Heart left ventricle (tissue), 16 donors: Measurements from ENCODE around the gene ZFP30. TPM values are rescaled to one million over a fixed set of nuclear protein-coding genes. Genes with fewer than 3 reads are reported as not detected.
"Not testable (repeated sequence)": the region's sequence is repeated elsewhere in the genome, so short reads cannot be mapped to it uniquely, and the experiment has no call there.

Experiments used
- ATAC-seq, 4 donors: fragments of 200-7000 bp; cut with Tn5 transposase; one replicate each; pipeline ENCODE4 v1.9.1; 2020 to 2022; ENCODE audit warnings: moderate library complexity in 4 of 4, mild to moderate bottlenecking in 3 of 4, moderate number of reproducible peaks in 1 of 4
- DNase-seq, 5 donors: peaks; one replicate each; pipeline ENCODE4 v3.0.0-alpha.2; 2020
- H3K27ac ChIP-seq, 12 donors: fragments of 200-600 bp; sonication (generic) in 4 of 12; one replicate each; pipeline versions ENCODE4 v1.5.0 to v1.8.0; 2016 to 2022; ENCODE audit warnings: mild to moderate bottlenecking in 2 of 12
- H3K27me3 ChIP-seq, 9 donors: fragments of 200-600 bp; sonication (generic) in 2 of 9; one replicate each; pipeline versions ENCODE4 v1.5.1 to v1.8.0; 2016 to 2022; ENCODE audit warnings: mild to moderate bottlenecking in 3 of 9
- H3K36me3 ChIP-seq, 9 donors: fragments of 200-600 bp; sonication (generic) in 2 of 9; one replicate each; pipeline versions ENCODE4 v1.5.0 to v1.8.0; 2018 to 2022; ENCODE audit warnings: mild to moderate bottlenecking in 2 of 9
- H3K4me1 ChIP-seq, 12 donors: fragments of 200-600 bp; sonication (generic) in 4 of 12; one replicate each; pipeline versions ENCODE4 v1.5.0 to v1.8.0; 2016 to 2022; ENCODE audit warnings: mild to moderate bottlenecking in 3 of 12
- H3K4me3 ChIP-seq, 12 donors: fragments of 200-600 bp; sonication (generic) in 4 of 12; one replicate each; pipeline versions ENCODE4 v1.5.0 to v1.8.0; 2017 to 2022; ENCODE audit warnings: mild to moderate bottlenecking in 9 of 12, moderate library complexity in 4 of 12
- H3K9me3 ChIP-seq, 12 donors: fragments of 200-600 bp; sonication (generic) in 4 of 12; one replicate each; pipeline versions ENCODE4 v1.5.0 to v1.8.0; 2016 to 2022; ENCODE audit warnings: mild to moderate bottlenecking in 1 of 12
- POLR2A ChIP-seq, 2 donors: fragments of 450-650 bp; IDR thresholded peaks; one replicate each; pipeline ENCODE4 v1.6.1; 2017; ENCODE audit warnings: antibody characterized with exemption in 2 of 2, mild to moderate bottlenecking in 2 of 2, moderate library complexity in 2 of 2
- WGBS, 4 donors: extraction: QIAGEN DNeasy Blood & Tissue Kit in 2 of 4; methylation state at CpG; one replicate each; pipeline versions ENCODE4 v1.1.5 to v1.1.7; 2013 to 2018; 5-methylcytosine and 5-hydroxymethylcytosine counted together
- intact Hi-C, 10 donors: fragments of 100-400 bp; cut with DNase I; formaldehyde crosslinking; loops; one replicate each; pipeline versions ENCODE4 v1.11.1 to v1.14.2; 2022
- polyA plus RNA-seq, 2 donors: library from polyadenylated mRNA; stranded (reverse); fragments of 200-250 nt; gene quantifications; one replicate each; pipeline ENCODE4 v1.2.3, GENCODE V29; 2013
- total RNA-seq, 9 donors: library from RNA; depleted of rRNA in 2 of 9; stranded (reverse); fragments of >200 nt in 2 of 9; fragmentation: NEBNext Ultra II Directional in 3 of 9; extraction: Animal tissue kit (Norgen Biotek cat#: 25700) in 3 of 9; gene quantifications; one replicate each; pipeline versions ENCODE4 v1.1.0 to v1.2.4, GENCODE V29; 2016 to 2023
- TF ChIP-seq, protein P1 (sequence below), 12 donors: fragments of 200-600 bp; sonication (generic) in 4 of 12; IDR thresholded peaks; one replicate each; pipeline versions ENCODE4 v1.5.0 to v1.8.0; 2018 to 2022; ENCODE audit warnings: antibody characterized with exemption in 12 of 12, mild to moderate bottlenecking in 5 of 12
- donor health status: ischemic (EF 13 %, LVEDD 7.1; RV severe dilation, severe dysfunction).
- donor health status: healthy with polysubstance abuse.
- donor health status: DM: no; HTN: yes; CAD: no.
- donor health status: DM: no; HTN: no; CAD: no.
- donor health status: ischemic (EF 25% LVEDD 6.9; RV normal size, moderate dysfunction).
- donor health status: ischemic (EF 25% LVEDD 5.7; RV mildly dilated, moderate dysfunction).
- donor health status: healthy.
- donor health status: DM: yes; HTN: yes; CAD: no.
- donor health status: ischemic (EF 35%, LVEDD 5.7; RV mildly dilated, moderate dysfunction).
- donor health status: nonischemic (EF 11% LVEDD 7.7; RV severe dilation, severe dysfunction).
- donor health status: DM: yes; HTN: yes; CAD: no.
- donor health status: PGD.
- donor health status: ischemic (EF 29% LVEDD 5.4; RV normal size, mild dysfunction).
- donor health status: nonischemic (EF 23%, LVEDD 6.1; RV moderate dilation, normal function).

The ZFP30 gene
- total and polyA plus RNA-seq, 11 donors = 3.4 to 12.5 (median 7.3) TPM

DNA sequence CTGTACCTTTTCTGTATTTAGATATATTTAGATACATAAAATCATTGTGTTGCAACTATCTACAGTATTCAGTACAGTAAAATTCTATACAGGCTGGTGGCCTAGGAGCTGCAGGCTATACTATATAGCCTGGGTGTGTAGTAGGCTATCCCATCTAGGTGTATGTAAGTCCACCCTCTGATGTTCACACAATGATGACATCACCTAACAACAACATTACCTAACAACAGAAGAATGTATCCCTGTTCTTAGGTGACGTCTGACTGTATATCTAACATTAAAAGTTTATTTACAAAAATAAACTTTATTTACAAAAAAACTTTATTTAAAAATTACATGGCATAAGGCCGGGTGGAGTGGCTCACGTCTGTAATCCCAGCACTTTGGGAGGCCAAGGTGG is 28.3 kb upstream of the ZFP30 start:
- Histone ChIP-seq H3K9me3 (peaks cover 0 to 68% (median 17%) of the 10 kb centered on the region in 12 donors), H3K36me3 (peaks cover 0 to 28% (median 5%) of the 10 kb centered on the region in 9 donors)

DNA sequence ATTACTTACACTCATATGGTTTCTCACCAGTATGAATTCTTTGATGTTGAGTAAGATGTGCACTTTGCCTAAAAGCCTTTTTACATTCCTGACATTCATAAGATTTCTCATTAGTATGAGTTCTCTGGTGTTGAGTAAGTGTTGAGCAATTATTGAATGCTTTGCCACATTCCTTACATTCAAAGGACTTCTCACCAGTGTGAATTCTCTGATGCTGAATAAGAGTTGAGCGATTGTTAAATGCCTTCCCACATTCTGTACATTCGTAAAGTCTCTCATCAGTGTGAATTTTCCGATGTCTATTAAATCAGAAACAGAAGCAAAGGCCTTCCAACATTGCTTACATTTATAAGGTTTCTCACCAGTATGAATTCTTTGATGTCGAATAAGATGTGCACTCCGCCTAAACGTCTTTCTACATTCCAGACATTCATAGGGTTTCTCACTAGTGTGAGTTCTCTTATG is 14.2 kb upstream of the ZFP30 start:
- intact Hi-C loops = no loop called here
- Histone ChIP-seq H3K27ac (no peak overlapping the region), H3K4me1 (no peaks in the 10 kb centered on the region), H3K9me3 (peaks cover 17 to 100% (median 94%) of the 10 kb centered on the region in 12 donors), H3K27me3 (no peaks in the 10 kb centered on the region), H3K4me3 (no peak overlapping the region), H3K36me3 (peaks cover 0 to 18% (median 0%) of the 10 kb centered on the region in 9 donors)
- no peak for DNase-seq
- WGBS, 4 donors = 88 to 95% (median 93%) methylated on average over 6 of the region's 6 CpGs
- no peak for ATAC-seq
- no peak for TF ChIP-seq POLR2A (IDR thresholded peaks at IDR 0.05)
- TF ChIP-seq, protein P1, sequence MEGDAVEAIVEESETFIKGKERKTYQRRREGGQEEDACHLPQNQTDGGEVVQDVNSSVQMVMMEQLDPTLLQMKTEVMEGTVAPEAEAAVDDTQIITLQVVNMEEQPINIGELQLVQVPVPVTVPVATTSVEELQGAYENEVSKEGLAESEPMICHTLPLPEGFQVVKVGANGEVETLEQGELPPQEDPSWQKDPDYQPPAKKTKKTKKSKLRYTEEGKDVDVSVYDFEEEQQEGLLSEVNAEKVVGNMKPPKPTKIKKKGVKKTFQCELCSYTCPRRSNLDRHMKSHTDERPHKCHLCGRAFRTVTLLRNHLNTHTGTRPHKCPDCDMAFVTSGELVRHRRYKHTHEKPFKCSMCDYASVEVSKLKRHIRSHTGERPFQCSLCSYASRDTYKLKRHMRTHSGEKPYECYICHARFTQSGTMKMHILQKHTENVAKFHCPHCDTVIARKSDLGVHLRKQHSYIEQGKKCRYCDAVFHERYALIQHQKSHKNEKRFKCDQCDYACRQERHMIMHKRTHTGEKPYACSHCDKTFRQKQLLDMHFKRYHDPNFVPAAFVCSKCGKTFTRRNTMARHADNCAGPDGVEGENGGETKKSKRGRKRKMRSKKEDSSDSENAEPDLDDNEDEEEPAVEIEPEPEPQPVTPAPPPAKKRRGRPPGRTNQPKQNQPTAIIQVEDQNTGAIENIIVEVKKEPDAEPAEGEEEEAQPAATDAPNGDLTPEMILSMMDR (IDR thresholded peaks at IDR 0.05) = no peak

More for the DNA sequence above, 28.3 kb upstream of the ZFP30 start:
- DNase-seq (no peak), ATAC-seq (no peak)
- TF ChIP-seq POLR2A (IDR thresholded peaks at IDR 0.05) = no peak
- TF ChIP-seq, protein P1 (IDR thresholded peaks at IDR 0.05) = no peak
- intact Hi-C loops = no loop called here
- 90 to 96% (median 93%) methylated on average over 3 of the region's 3 CpGs for WGBS, 4 donors
- Histone ChIP-seq H3K4me3 (no peak overlapping the region), H3K27ac (no peak overlapping the region), H3K4me1 (no peaks in the 10 kb centered on the region), H3K27me3 (no peaks in the 10 kb centered on the region)

DNA sequence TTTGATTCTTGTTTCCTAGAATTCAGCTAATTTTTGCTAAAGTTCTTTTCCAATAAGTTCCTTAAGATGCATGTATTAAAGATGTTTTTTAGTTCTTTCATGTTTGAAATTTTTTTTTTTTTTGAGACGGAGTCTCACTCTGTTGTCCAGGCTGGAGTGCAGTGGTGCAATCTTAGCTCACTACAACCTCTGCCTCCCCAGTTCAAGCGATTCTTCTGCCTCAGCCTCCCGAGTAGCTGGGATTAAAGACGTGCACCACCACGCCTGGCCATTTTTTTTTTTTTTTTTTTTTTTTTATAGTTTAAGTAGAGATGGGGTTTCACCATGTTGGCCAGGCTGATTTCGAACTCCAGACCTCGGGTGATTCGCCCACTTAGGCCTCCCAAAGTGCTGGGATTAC is 1.9 kb upstream of the ZFP30 start:
- peaks cover 0 to 17% (median 0%) of the 10 kb centered on the region in 12 donors for H3K9me3 ChIP-seq
- not testable (repeated sequence) for DNase-seq, H3K36me3 ChIP-seq, ATAC-seq, H3K27ac ChIP-seq, H3K27me3 ChIP-seq, H3K4me3 ChIP-seq
- intact Hi-C loops = loop anchor here in 4 of 10 donors (5.0 to 10.0 kb wide), 6 partner anchors 35 to 190 kb away; partner anchors contain the start of genes ZNF540 (in 2 of the 4), ZNF571 (in 2 of the 4), ZNF569 (in 1 of the 4) and ZNF570 (in 1 of the 4)
- peaks cover 5 to 27% (median 14%) of the 10 kb centered on the region in 12 donors for H3K4me1 ChIP-seq
- WGBS, 4 donors = 94 to 99% (median 97%) methylated on average over 8 of the region's 8 CpGs

DNA sequence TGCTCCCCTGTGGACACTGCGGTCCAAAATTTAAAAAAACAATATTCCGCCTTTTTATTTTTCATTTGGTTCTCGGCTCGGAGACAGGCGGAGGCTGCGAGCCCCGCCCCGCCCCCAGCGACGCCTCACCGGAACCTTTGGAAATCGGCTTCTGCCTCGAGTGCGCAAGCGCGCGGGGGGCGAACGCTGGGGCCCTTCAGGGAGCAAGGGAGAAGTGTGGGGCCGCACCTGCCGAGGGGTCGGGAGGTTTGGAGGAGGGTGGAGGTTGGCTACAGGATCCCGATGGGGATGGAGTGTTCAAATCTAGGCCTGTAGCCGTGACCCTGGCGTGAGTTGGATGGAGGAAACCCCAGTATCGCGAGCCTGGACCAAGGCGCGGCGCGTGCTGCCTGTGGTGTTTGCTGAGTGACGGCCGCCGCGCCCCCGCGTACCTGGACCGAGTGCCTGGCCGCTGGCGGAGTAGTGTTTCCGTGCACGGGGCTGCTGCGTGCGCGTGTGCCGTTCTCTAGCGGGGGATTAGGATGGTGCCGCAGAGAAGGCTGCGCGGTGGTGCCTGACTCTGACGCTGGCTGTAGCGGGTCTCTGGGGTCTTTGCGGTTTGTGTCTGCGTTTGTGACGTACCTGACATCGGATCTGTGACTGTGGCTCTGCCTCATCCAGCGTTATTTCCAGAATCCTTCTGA is 565 bp upstream of the ZFP30 start:
- peaks cover 0 to 5% (median 0%) of the 10 kb centered on the region in 12 donors for H3K9me3 ChIP-seq
- 0 to 1% (median 0%) methylated on average over 20 to 57 of the region's 57 CpGs for WGBS, 4 donors
- ATAC-seq = peak; percentile 73 to 89 (median 88)
- intact Hi-C loops = loop anchor here in 4 of 10 donors (2.0 to 10.0 kb wide), 8 partner anchors 36 to 189 kb away; partner anchors contain the start of genes ZNF607 (in 3 of the 4), ZNF540 (in 2 of the 4), ZNF571 (in 2 of the 4) and ZNF569 (in 1 of the 4)
- H3K36me3 ChIP-seq = no peaks in the 10 kb centered on the region
- peak; percentile 87 to 92 (median 88) for DNase-seq
- peak overlapping the region; percentile 80 to 95 (median 91) for H3K27ac ChIP-seq
- peaks cover 5 to 27% (median 14%) of the 10 kb centered on the region in 12 donors for H3K4me1 ChIP-seq
- peak overlapping the region; percentile 67 to 90 (median 77) for H3K4me3 ChIP-seq
- no peaks in the 10 kb centered on the region for H3K27me3 ChIP-seq
- TF ChIP-seq POLR2A (IDR thresholded peaks at IDR 0.05) = peak in 1 of 2 donors; percentile 24
- TF ChIP-seq, protein P1 (IDR thresholded peaks at IDR 0.05) = no peak
